ENCODE data around the gene NCK2. TPM values are rescaled to one million over a fixed set of nuclear protein-coding genes. Genes with fewer than 3 reads are reported as not detected.
"Not testable (repeated sequence)": the region's sequence is repeated elsewhere in the genome, so short reads cannot be mapped to it uniquely, and the experiment has no call there.

Gene NCK2
- total and polyA plus RNA-seq, 12 donors: 18.5 to 45.1 (median 29.0) TPM

- ATAC-seq (no peak), DNase-seq (no peak)
- H3K4me1 ChIP-seq: peaks cover 9 to 60% (median 34%) of the 10 kb centered on the region in 9 donors
- no peaks in the 10 kb centered on the region for H3K27me3 ChIP-seq
- no peak overlapping the region for H3K27ac ChIP-seq
- intact Hi-C loops (cut with DNase I): no loop called here
- 71 to 74% methylated on average over 6 of the region's 6 CpGs for WGBS, 2 donors
- H3K36me3 ChIP-seq: peaks cover 0 to 31% (median 0%) of the 10 kb centered on the region in 9 donors
- H3K9me3 ChIP-seq: peaks cover 0 to 7% (median 0%) of the 10 kb centered on the region in 11 donors
- no peak overlapping the region for H3K4me3 ChIP-seq
- no peak for TF ChIP-seq CTCF (IDR thresholded peaks at IDR 0.05)
These were observed 24.3 kb downstream of the NCK2 start for GRCh38 chr2:105768961-105769452.

GRCh38 chr2:105769504-105769903 is 24.8 kb downstream of the NCK2 start:
- 85 to 90% methylated on average over 9 of the region's 9 CpGs for WGBS, 2 donors
- peaks cover 0 to 7% (median 0%) of the 10 kb centered on the region in 11 donors for H3K9me3 ChIP-seq
- TF ChIP-seq CTCF (IDR thresholded peaks at IDR 0.05): peak in 1 of 9 donors; percentile 14
- H3K27ac ChIP-seq: peak overlapping the region in 1 of 10 donors; percentile 4
- ATAC-seq: no peak
- intact Hi-C loops (cut with DNase I): no loop called here
- peaks cover 6 to 60% (median 36%) of the 10 kb centered on the region in 9 donors for H3K4me1 ChIP-seq
- no peak overlapping the region for H3K4me3 ChIP-seq
- DNase-seq: no peak
- H3K27me3 ChIP-seq: no peaks in the 10 kb centered on the region
- peaks cover 0 to 28% (median 0%) of the 10 kb centered on the region in 9 donors for H3K36me3 ChIP-seq

GRCh38 chr2:105770149-105770548 is 25.4 kb downstream of the NCK2 start:
- Histone ChIP-seq H3K9me3 (peaks cover 0 to 7% (median 0%) of the 10 kb centered on the region in 11 donors), H3K4me1 (peaks cover 6 to 64% (median 41%) of the 10 kb centered on the region in 9 donors), H3K4me3 (no peak overlapping the region), H3K27me3 (no peaks in the 10 kb centered on the region), H3K36me3 (peaks cover 0 to 22% (median 0%) of the 10 kb centered on the region in 9 donors), H3K27ac (peak overlapping the region in 1 of 10 donors; percentile 4)
- intact Hi-C loops (cut with DNase I): loop anchor here in 1 of 10 donors (10.0 kb wide), 1 partner anchor 265 kb away; no protein-coding TSS in a partner anchor
- no peak for DNase-seq
- WGBS, 2 donors: 94 to 96% methylated on average over 1 of the region's 1 CpG
- no peak for ATAC-seq
- no peak for TF ChIP-seq CTCF (IDR thresholded peaks at IDR 0.05)

- Histone ChIP-seq H3K36me3 (peaks cover 0 to 22% (median 0%) of the 10 kb centered on the region in 9 donors), H3K4me1 (peaks cover 10 to 75% (median 51%) of the 10 kb centered on the region in 9 donors), H3K27ac (peak overlapping the region in 9 of 10 donors; percentile 36 to 81 (median 55))
- 84 to 88% methylated on average over 7 of the region's 7 CpGs for WGBS, 2 donors
- DNase-seq, H3K4me3 ChIP-seq, H3K27me3 ChIP-seq, H3K9me3 ChIP-seq, ATAC-seq: not testable (repeated sequence)
- intact Hi-C loops (cut with DNase I): loop anchor here in 1 of 10 donors (10.0 kb wide), 1 partner anchor 264 kb away; no protein-coding TSS in a partner anchor
These were observed 26.6 kb downstream of the NCK2 start for GRCh38 chr2:105771291-105771690.

- WGBS, 2 donors: 32 to 55% methylated on average over 9 of the region's 9 CpGs
- Histone ChIP-seq H3K27ac (peak overlapping the region; percentile 36 to 81 (median 52)), H3K4me1 (peaks cover 15 to 81% (median 56%) of the 10 kb centered on the region in 9 donors), H3K9me3 (peaks cover 0 to 7% (median 0%) of the 10 kb centered on the region in 11 donors), H3K27me3 (no peaks in the 10 kb centered on the region), H3K36me3 (peaks cover 0 to 20% (median 0%) of the 10 kb centered on the region in 9 donors), H3K4me3 (peak overlapping the region in 1 of 10 donors; percentile 3)
- intact Hi-C loops (cut with DNase I): loop anchor here in 1 of 10 donors (10.0 kb wide), 1 partner anchor 263 kb away; no protein-coding TSS in a partner anchor
- no peak for TF ChIP-seq CTCF (IDR thresholded peaks at IDR 0.05)
- peak in 1 of 2 donors; percentile 54 for DNase-seq
- peak; percentile 53 to 81 (median 68) for ATAC-seq
These were observed 27.1 kb downstream of the NCK2 start for GRCh38 chr2:105771836-105772235.

Data from heart right ventricle (tissue), 16 donors.